CD4-positive, alpha-beta T cell treated with Interleukin-10 for 1 hour (primary cell): Measurements from ENCODE around the gene XPO5.
"Not testable (repeated sequence)": the region's sequence is repeated elsewhere in the genome, so short reads cannot be mapped to it uniquely, and the experiment has no call there.

Source experiments
- DNase-seq: peaks from one replicate; pipeline ENCODE4 v3.0.0-alpha.2; 2020

XPO5 gene

GRCh38 chr6:43582911-43583310, 7.1 kb upstream of the XPO5 start:
- no peak for DNase-seq

DNA sequence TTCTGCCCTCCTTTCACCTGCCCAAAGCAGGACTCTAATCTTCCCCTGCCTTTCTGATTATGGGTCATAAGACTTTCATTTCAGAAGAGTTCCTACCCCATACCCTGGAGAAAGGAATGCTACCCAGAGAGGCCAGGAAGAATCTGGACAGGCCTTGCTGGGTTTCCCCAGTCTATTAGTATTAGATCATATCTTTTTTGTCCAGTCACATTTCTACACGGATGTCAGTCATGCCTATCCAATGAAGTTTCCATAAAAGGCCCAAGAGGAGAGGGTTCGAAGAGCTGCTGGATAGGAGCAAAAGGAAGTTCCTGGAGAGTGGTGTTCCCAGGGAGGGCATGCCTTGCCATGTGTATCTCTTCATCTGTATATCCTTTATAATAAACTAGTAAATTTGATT, 3.3 kb upstream of the XPO5 start:
- DNase-seq = no peak

- no peak for DNase-seq
Observed at GRCh38 chr6:43578748-43579147, 2.9 kb upstream of the XPO5 start.

GRCh38 chr6:43575105-43575771, 600 bp downstream of the XPO5 start:
- no peak for DNase-seq

GRCh38 chr6:43572015-43572414, 3.8 kb downstream of the XPO5 start:
- no peak for DNase-seq

GRCh38 chr6:43570876-43571441, 4.9 kb downstream of the XPO5 start:
- DNase-seq = no peak

DNA sequence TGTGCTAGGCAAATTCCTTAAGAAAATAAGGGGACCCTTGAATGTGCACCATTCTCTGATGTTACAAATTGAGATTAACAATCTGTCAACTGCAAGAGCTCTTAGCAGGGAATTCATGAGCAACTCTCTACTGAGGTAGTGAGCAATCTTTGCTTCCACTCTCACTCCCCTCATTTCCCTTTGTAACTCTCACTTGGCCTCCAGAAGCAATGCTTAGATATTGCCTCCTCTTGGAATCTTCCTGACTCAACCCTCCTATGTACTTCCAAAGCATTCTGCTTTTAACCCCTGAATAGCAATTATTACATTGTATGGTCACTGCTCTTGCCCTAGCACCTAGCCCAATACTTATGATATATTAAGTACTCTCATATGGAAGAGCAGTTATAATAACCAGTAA, 16.5 kb downstream of the XPO5 start:
- DNase-seq = no peak

DNA sequence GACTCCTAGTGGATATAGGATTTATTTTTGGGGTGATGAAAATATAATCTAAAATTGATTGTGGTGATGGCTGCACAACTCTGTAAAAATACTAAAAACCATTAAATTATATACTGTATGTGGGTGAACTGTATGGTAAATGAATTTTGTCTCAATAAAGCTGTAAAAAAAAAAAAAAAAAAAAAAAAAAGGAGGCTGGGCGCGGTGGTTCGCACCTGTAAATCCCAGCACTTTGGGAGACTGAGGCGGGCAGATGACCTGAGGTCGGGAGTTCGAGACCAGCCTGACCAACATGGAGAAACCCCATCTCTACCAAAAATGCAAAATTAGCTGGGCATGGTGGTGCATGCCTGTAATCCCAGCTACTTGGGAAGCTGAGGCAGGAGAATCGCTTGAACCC, 18.2 kb downstream of the XPO5 start:
- not testable (repeated sequence) for DNase-seq

DNA sequence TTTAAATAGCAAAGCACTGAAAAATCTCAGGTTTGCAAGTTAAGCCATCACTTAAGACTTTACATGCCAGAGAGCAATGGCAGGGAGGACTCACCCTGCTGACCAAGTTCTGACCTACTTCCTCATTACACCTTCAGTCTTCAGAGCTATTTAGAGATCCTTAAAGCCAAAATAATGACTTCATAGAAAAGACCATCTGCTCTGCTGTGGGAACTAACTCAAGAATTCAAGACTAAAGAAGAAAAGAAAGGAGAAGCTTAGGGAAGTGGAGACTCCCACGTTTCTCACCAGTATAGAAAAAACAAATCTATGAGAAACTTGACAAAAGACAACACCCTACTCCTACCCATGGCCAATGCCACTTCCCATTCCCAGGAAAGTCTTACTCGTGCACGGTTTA, 28.6 kb downstream of the XPO5 start:
- no peak for DNase-seq

GRCh38 chr6:43544461-43544860, 31.4 kb downstream of the XPO5 start:
- peak; percentile 14 for DNase-seq

GRCh38 chr6:43541774-43542471, 33.9 kb downstream of the XPO5 start:
- no peak for DNase-seq

DNA sequence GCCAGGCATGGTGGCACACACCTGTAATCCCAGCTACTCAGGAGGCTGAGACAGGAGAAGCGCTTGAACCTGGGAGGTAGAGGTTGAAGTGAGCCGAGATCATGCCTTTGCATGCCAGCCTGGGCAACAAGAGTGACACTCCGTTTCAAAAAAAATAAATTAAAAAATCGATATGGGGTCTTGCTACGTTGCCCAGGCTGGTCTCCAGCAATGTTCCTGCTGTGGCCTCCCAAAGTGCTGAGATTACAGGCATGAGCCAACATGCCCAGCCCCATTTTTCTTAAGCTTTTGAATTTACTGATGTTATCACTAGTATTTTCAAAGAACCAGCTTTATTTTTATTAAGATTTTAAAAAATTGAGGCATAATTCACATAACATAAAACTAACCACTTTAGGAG, 35.3 kb downstream of the XPO5 start:
- no peak for DNase-seq

GRCh38 chr6:43539409-43539808, 36.4 kb downstream of the XPO5 start:
- not testable (repeated sequence) for DNase-seq

GRCh38 chr6:43538986-43539385, 36.9 kb downstream of the XPO5 start:
- not testable (repeated sequence) for DNase-seq

- DNase-seq = no peak
Observed at GRCh38 chr6:43532201-43532600, 43.6 kb downstream of the XPO5 start.

DNA sequence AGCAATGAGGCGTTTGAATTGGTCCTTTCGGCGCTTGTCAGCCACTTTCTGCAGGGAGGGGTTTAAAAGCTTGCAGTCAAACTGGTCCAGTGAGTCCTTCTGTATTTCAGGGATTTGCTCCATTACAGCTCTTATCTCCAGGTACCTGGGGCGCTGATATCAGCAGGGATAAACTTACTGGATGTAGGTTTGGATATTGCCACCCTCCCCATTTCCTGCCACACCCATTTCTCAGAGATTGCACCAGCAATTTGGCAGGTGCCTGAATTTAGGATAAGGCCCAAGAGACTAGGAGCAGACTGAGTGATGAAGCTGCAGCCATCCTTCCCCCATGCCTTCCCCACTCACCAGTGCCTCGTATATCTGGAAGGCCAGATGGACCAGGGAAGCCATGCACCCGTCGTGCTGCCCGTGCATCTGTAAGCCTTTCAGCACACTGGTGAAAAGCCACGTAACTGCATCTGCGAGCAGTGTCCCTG, 51.3 kb downstream of the XPO5 start:
- no peak for DNase-seq

- no peak for DNase-seq
Observed at GRCh38 chr6:43523284-43523683, 52.6 kb downstream of the XPO5 start.

DNA sequence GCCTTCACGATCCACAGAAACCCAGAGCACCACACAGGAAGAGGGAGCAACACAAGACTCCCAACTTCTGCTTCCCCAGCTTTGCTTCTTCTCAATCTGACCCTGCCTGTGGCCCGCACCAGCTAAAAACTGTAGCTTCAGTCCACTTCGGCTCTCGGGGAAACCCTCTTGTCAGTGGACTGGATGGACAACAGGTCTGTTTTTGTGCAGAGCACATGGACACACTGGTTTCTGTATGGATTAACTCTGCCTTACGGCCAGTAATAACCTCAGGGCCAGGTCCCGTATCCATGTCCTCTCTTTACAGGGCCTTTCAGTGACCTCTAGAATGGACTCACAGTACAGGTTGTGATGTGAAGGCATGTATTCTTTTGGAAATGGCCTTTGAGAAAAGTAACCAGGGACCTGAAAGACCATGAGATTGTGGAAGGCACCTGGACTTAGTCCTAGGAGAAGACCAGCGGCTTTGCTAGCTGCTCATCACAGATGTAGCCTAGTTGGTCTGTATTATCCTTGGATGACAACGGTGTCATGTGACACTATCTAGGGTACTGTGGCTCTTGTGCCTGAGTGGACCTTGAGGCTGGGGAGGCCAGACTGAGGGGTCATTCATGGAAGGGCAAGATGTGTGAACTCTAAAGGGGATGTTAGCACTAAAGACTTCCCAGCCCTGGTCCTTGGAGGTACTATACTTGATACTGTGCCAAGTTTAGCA, 53.1 kb downstream of the XPO5 start:
- DNase-seq = no peak

DNA sequence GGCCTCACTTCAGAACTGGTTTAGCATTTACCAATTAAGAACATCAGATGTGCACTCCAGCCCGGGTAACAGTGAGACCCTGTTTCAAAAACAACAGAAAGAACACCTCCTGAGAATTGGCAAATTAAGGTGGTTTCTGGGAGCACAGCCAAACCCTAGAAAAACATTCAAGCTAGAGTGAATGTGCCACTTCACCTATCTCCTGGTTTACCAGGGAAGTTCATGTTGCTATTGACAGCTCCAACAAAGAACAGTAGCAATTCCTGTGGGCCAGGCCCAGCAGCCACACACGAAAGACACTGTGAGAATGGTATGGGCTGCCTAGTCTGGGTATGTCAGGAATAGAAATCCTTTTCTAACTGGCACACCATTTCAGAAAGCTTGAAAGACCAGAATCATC, 54.0 kb downstream of the XPO5 start:
- DNase-seq = no peak

DNA sequence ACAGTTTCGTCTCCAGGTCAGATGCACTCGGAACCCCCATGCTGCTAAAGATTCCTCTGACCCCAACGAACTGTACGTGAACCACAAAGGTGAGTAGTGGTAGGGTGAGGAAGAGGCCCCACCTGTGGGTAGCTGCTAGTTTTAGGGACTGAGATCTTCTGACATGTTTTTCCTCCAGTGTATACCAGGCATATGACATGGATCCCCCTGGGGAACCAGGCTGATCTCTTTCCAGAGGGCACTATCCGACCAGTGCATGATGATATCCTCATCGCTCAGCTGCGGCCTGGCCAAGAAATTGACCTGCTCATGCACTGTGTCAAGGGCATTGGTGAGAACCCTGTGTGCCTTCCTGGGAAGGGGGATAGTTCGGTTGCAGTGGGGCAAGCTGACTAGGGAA, 55.7 kb downstream of the XPO5 start:
- no peak for DNase-seq

- peak; percentile 6 for DNase-seq
Observed at GRCh38 chr6:43517505-43518357, 58.1 kb downstream of the XPO5 start.

DNA sequence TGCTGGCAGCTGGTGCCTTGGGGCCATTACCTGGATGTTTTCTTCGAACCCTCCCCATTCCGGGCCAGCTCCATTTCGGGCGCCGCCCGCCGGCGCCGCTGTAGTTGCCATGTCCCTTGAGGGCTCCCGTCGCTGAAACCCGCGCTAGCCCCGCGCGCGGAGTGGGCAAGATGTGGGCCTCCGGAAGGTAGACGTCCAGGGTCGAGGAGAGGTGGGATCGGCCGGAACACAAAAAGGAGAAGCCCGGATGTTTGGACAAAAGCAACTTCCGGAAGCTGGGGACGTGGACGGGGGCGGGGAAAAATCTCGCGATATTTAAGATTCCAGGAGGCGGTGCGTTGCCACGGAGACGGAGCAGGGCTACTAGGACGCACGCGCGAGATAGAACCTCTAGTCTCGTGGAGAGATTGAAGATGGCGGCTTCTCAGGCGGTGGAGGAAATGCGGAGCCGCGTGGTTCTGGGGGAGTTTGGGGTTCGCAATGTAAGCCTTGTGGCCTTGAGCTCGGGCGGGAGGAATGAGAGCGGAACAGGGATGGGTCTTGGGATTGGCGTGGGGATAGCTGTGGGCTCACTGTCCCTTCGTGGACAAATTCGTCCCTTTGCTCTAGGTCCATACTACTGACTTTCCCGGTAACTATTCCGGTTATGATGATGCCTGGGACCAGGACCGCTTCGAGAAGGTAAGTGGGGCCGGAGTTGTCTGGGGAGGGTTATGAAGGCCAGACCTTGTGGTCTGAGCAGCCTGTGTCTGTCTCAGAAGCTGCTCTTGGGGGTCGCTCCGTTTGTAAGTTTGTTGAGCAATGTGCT, 58.9 kb downstream of the XPO5 start, which contains the start of the genes POLR1C and YIPF3:
Gene POLR1C (plus strand): TSS at position 393 of the 808 bp plus-strand sequence. CDS start 21 bp downstream, at position 414.
Gene YIPF3 (minus strand): TSS at position 230 of the 808 bp plus-strand sequence. CDS start 119 bp downstream, at position 111.
- DNase-seq = peak; percentile 96
